ENCODE measurements around the gene CXCR3.
A peak's percentile ranks its signal among the peaks of the same experiment; 100 is the strongest.
"Not testable (repeated sequence)": the region's sequence is repeated elsewhere in the genome, so short reads cannot be mapped to it uniquely, and the experiment has no call there.

- not testable (repeated sequence) for TF ChIP-seq ZNF555 (tag by site-specific recombination; conservative IDR thresholded peaks at IDR 0.05); ZBTB49 (tag by site-specific recombination; IDR thresholded peaks at IDR 0.05; ENCODE audit: low read depth); ZSCAN30 (tag by site-specific recombination; IDR thresholded peaks at IDR 0.05); ZNF274 (IDR thresholded peaks at IDR 0.05; ENCODE audit: low read length); ZNF274 (tag by site-specific recombination; IDR thresholded peaks at IDR 0.05; ENCODE audit: borderline replicate concordance); ZNF292 (tag by site-specific recombination; IDR thresholded peaks at IDR 0.05; ENCODE audit: borderline replicate concordance, low read depth); PATZ1 (tag by site-specific recombination; IDR thresholded peaks at IDR 0.05); ZNF23 (tag by site-specific recombination; IDR thresholded peaks at IDR 0.05; ENCODE audit: borderline replicate concordance); ZNF449 (tag by site-specific recombination; IDR thresholded peaks at IDR 0.05); ZNF248 (tag by site-specific recombination; IDR thresholded peaks at IDR 0.05); KLF10 (tag by site-specific recombination; IDR thresholded peaks at IDR 0.05); ELK4 (IDR thresholded peaks at IDR 0.05; ENCODE audit: borderline replicate concordance, low read depth, low read length)
- TF ChIP-seq CTCF (tag by site-specific recombination; IDR thresholded peaks at IDR 0.05): peak; percentile 73
These were observed 45.9 kb upstream of the CXCR3 start for GRCh38 chrX:71664202-71664601.
